Transverse colon (tissue), 4 donors: Measurements from ENCODE around the gene BICD1. TPM values are rescaled to one million over a fixed set of nuclear protein-coding genes. Genes with fewer than 3 reads are reported as not detected.

Experiments
- DNase-seq: peaks from one replicate; pipeline ENCODE4 v3.0.0-alpha.2; 2019
- H3K27ac ChIP-seq, 4 donors: fragments of 200-600 bp; sonication (generic); 2 replicates each; pipeline ENCODE4 v1.5.1; 2016 to 2018; ENCODE audit warnings: inconsistent platforms in 4 of 4
- H3K27me3 ChIP-seq: fragments of 200-600 bp; sonication (generic); 2 replicates; pipeline ENCODE4 v1.5.1; 2017; ENCODE audit warnings: inconsistent platforms
- H3K36me3 ChIP-seq, 4 donors: fragments of 200-600 bp; sonication (generic); 2 replicates each; pipeline ENCODE4 v1.5.1; 2017 to 2019; ENCODE audit warnings: inconsistent platforms in 4 of 4
- H3K4me1 ChIP-seq, 4 donors: fragments of 200-600 bp; sonication (generic); 2 replicates each; pipeline ENCODE4 v1.5.1; 2017 to 2020; ENCODE audit warnings: inconsistent platforms in 4 of 4
- H3K4me3 ChIP-seq, 4 donors: fragments of 200-600 bp; sonication (generic); 1 replicate in 1 of 4; 2 replicates in 3 of 4; pipeline versions ENCODE4 v1.5.1 to v1.6.1; 2017 to 2019; ENCODE audit warnings: inconsistent platforms in 4 of 4
- H3K9me3 ChIP-seq, 2 donors: fragments of 200-600 bp; sonication (generic); 2 replicates each; pipeline ENCODE4 v1.5.1; 2017 to 2019; ENCODE audit warnings: inconsistent platforms in 2 of 2
- EP300 ChIP-seq: sonication (generic); formaldehyde crosslinking; IDR thresholded peaks from one replicate; pipeline ENCODE4 v1.6.1; 2017; ENCODE audit warnings: antibody characterized with exemption, low read depth
- POLR2A ChIP-seq: fragments of 450-650 bp; IDR thresholded peaks from one replicate; pipeline ENCODE4 v1.6.1; 2016; ENCODE audit warnings: antibody characterized with exemption, mild to moderate bottlenecking, moderate library complexity
- POLR2AphosphoS5 ChIP-seq, 3 donors: sonication (generic); formaldehyde crosslinking; IDR thresholded peaks; one replicate each; pipeline ENCODE4 v1.6.1; 2016; ENCODE audit warnings: antibody characterized with exemption in 3 of 3
- WGBS, 2 donors: methylation state at CpG; one replicate each; pipeline ENCODE4 v1.1.5; 2018; ENCODE audit warnings: low coverage in 1 of 2; 5-methylcytosine and 5-hydroxymethylcytosine counted together
- in situ Hi-C, 4 donors: fragments of 200-750 bp; cut with MboI; loops; one replicate each; pipeline versions ENCODE4 v1.15.0 to v1.15.1; 2017; ENCODE audit warnings: low sequenced_read_pairs in 3 of 4, low pct_ligation_motif_present in 1 of 4, low pct_unique_long_range_greater_than_20kb in 1 of 4
- intact Hi-C: fragments of 100-400 bp; cut with DNase I; formaldehyde crosslinking; loops from one replicate; pipeline ENCODE4 v1.15.1; 2023; ENCODE audit warnings: low total_unique reads
- total RNA-seq, 4 donors: library from RNA; depleted of rRNA; stranded (reverse); fragments of >200 nt; gene quantifications; one replicate each; pipeline ENCODE4 v1.1.0, GENCODE V29; 2016
- TF ChIP-seq, protein P1 (sequence below), 5 experiments: fragments of 200-600 bp in 3 of 5; fragments of 450-650 bp in 2 of 5; sonication (generic) in 3 of 5; IDR thresholded peaks; 1 replicate in 2 of 5; 2 replicates in 3 of 5; pipeline ENCODE4 v1.5.1; 2016 to 2017; ENCODE audit warnings: antibody characterized with exemption in 5 of 5, inconsistent platforms in 3 of 5, mild to moderate bottlenecking in 2 of 5, moderate library complexity in 1 of 5

Gene BICD1
- total RNA-seq, 4 donors from 2014 or later = 0.75 to 27.7 (median 5.2) TPM

DNA sequence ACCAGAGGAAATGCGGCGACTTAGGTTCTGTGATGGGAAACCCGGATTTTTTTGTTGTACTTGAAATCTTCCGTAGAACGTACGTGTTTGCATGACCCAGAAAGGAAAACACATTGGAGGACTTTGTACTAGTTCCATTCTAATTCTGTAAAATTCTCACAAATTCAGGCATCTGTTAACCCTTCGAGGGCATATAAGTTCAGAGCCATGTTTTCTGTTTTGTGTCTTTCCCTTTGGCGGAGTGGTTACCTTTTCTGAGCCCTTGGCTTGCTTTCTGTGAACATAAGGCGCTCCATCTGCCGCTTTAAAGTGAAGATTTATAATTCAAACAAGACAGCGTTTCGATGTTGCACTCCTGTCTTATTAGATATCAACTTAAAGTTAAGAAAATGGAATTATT is 34.2 kb downstream of the BICD1 start:
- WGBS, 2 donors = 94 to 99% methylated on average over 12 of the region's 12 CpGs
- Histone ChIP-seq H3K4me3 (no peak overlapping the region), H3K27ac (no peak overlapping the region), H3K36me3 (no peaks in the 10 kb centered on the region), H3K9me3 (no peaks in the 10 kb centered on the region), H3K4me1 (peaks cover 0 to 6% (median 0%) of the 10 kb centered on the region in 4 donors), H3K27me3 (no peaks in the 10 kb centered on the region)
- intact Hi-C loops = no loop called here
- no peak for TF ChIP-seq POLR2A
- no peak for TF ChIP-seq EP300
- TF ChIP-seq POLR2AphosphoS5 (IDR thresholded peaks at IDR 0.05) = no peak
- TF ChIP-seq, protein P1, sequence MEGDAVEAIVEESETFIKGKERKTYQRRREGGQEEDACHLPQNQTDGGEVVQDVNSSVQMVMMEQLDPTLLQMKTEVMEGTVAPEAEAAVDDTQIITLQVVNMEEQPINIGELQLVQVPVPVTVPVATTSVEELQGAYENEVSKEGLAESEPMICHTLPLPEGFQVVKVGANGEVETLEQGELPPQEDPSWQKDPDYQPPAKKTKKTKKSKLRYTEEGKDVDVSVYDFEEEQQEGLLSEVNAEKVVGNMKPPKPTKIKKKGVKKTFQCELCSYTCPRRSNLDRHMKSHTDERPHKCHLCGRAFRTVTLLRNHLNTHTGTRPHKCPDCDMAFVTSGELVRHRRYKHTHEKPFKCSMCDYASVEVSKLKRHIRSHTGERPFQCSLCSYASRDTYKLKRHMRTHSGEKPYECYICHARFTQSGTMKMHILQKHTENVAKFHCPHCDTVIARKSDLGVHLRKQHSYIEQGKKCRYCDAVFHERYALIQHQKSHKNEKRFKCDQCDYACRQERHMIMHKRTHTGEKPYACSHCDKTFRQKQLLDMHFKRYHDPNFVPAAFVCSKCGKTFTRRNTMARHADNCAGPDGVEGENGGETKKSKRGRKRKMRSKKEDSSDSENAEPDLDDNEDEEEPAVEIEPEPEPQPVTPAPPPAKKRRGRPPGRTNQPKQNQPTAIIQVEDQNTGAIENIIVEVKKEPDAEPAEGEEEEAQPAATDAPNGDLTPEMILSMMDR (IDR thresholded peaks at IDR 0.05) = no peak
- DNase-seq = no peak
- in situ Hi-C loops = no loop called here

- WGBS, 2 donors = 75 to 95% methylated on average over 1 of the region's 1 CpG
- TF ChIP-seq POLR2AphosphoS5 (IDR thresholded peaks at IDR 0.05) (no peak), EP300 (no peak), POLR2A (no peak)
- TF ChIP-seq, protein P1 (IDR thresholded peaks at IDR 0.05) = no peak
- Histone ChIP-seq H3K27ac (no peak overlapping the region), H3K36me3 (no peaks in the 10 kb centered on the region), H3K4me3 (no peak overlapping the region), H3K9me3 (no peaks in the 10 kb centered on the region), H3K27me3 (no peaks in the 10 kb centered on the region), H3K4me1 (no peaks in the 10 kb centered on the region)
- no peak for DNase-seq
- intact Hi-C loops = no loop called here
- in situ Hi-C loops = no loop called here
These were observed 38.4 kb downstream of the BICD1 start for GRCh38 chr12:32145096-32145495.

GRCh38 chr12:32146074-32146873 is 39.6 kb downstream of the BICD1 start:
- TF ChIP-seq, protein P1 (IDR thresholded peaks at IDR 0.05) = no peak
- no peak for TF ChIP-seq POLR2A
- TF ChIP-seq POLR2AphosphoS5 (IDR thresholded peaks at IDR 0.05) = no peak
- no peak for TF ChIP-seq EP300
- Histone ChIP-seq H3K4me1 (no peaks in the 10 kb centered on the region), H3K27ac (no peak overlapping the region), H3K27me3 (no peaks in the 10 kb centered on the region), H3K4me3 (no peak overlapping the region), H3K36me3 (no peaks in the 10 kb centered on the region), H3K9me3 (no peaks in the 10 kb centered on the region)
- intact Hi-C loops (no loop called here), in situ Hi-C loops (no loop called here)
- no peak for DNase-seq
- 71 to 78% methylated on average over 1 to 5 of the region's 5 CpGs for WGBS, 2 donors

- Histone ChIP-seq H3K27ac (no peak overlapping the region), H3K36me3 (no peaks in the 10 kb centered on the region), H3K9me3 (no peaks in the 10 kb centered on the region), H3K4me1 (no peaks in the 10 kb centered on the region), H3K27me3 (no peaks in the 10 kb centered on the region), H3K4me3 (no peak overlapping the region)
- DNase-seq = no peak
- in situ Hi-C loops (no loop called here), intact Hi-C loops (no loop called here)
- WGBS, 2 donors = 92% methylated on average over 4 of the region's 4 CpGs; no CpG with 5 or more reads in 1 of the 2 donors
- TF ChIP-seq POLR2A (no peak), EP300 (no peak), POLR2AphosphoS5 (IDR thresholded peaks at IDR 0.05) (no peak)
- TF ChIP-seq, protein P1 (IDR thresholded peaks at IDR 0.05) = no peak
These were observed 41.7 kb downstream of the BICD1 start for GRCh38 chr12:32148372-32148771.
